Skin epidermis (tissue), 12 donors: ENCODE results near the gene HSD11B2.

ENCODE experiments used
- H3K27ac ChIP-seq, 21 experiments: fragments of 200-600 bp; sonication (generic) in 11 of 21; one replicate each; pipeline ENCODE4 v1.5.0; 2020; ENCODE audit warnings: mild to moderate bottlenecking in 3 of 21, inconsistent platforms in 2 of 21, moderate library complexity in 2 of 21
- H3K4me3 ChIP-seq, 7 experiments: fragments of 200-600 bp; sonication (generic) in 2 of 7; one replicate each; pipeline ENCODE4 v1.5.0; 2020; ENCODE audit warnings: inconsistent platforms in 2 of 7, mild to moderate bottlenecking in 2 of 7, moderate library complexity in 1 of 7

The HSD11B2 gene

GRCh38 chr16:67461600-67462278, 30.8 kb downstream of the HSD11B2 start:
- H3K27ac ChIP-seq: peak overlapping the region in 12 of 21 experiments; percentile 2 to 86 (median 53)
- H3K4me3 ChIP-seq: no peak overlapping the region

- H3K27ac ChIP-seq: peak overlapping the region in 9 of 21 experiments; percentile 1 to 86 (median 36)
- no peak overlapping the region for H3K4me3 ChIP-seq
These were observed 31.3 kb downstream of the HSD11B2 start for GRCh38 chr16:67462279-67462655.

GRCh38 chr16:67463059-67463458, 32.1 kb downstream of the HSD11B2 start:
- H3K27ac ChIP-seq: peak overlapping the region in 9 of 21 experiments; percentile 3 to 86 (median 39)
- no peak overlapping the region for H3K4me3 ChIP-seq

- peak overlapping the region in 1 of 21 experiments; percentile 39 for H3K27ac ChIP-seq
- H3K4me3 ChIP-seq: no peak overlapping the region
These were observed 32.8 kb downstream of the HSD11B2 start for GRCh38 chr16:67463691-67464090.

GRCh38 chr16:67464565-67464964, 33.6 kb downstream of the HSD11B2 start:
- Histone ChIP-seq H3K4me3 (no peak overlapping the region), H3K27ac (peak overlapping the region in 1 of 21 experiments; percentile 41)

- no peak overlapping the region for H3K4me3 ChIP-seq
- no peak overlapping the region for H3K27ac ChIP-seq
These were observed 35.7 kb downstream of the HSD11B2 start for GRCh38 chr16:67466581-67466980.

GRCh38 chr16:67468731-67469130, 37.8 kb downstream of the HSD11B2 start:
- no peak overlapping the region for H3K4me3 ChIP-seq
- peak overlapping the region in 8 of 21 experiments; percentile 2 to 45 (median 38) for H3K27ac ChIP-seq

- Histone ChIP-seq H3K27ac (peak overlapping the region in 1 of 21 experiments; percentile 19), H3K4me3 (no peak overlapping the region)
These were observed 39.4 kb downstream of the HSD11B2 start for GRCh38 chr16:67470359-67470758.

- H3K4me3 ChIP-seq: no peak overlapping the region
- H3K27ac ChIP-seq: no peak overlapping the region
These were observed 41.0 kb downstream of the HSD11B2 start for GRCh38 chr16:67471758-67472384.

- Histone ChIP-seq H3K27ac (no peak overlapping the region), H3K4me3 (no peak overlapping the region)
These were observed 43.9 kb downstream of the HSD11B2 start for GRCh38 chr16:67474551-67475455.

GRCh38 chr16:67477960-67478554, 47.1 kb downstream of the HSD11B2 start:
- H3K27ac ChIP-seq: no peak overlapping the region

GRCh38 chr16:67480833-67481560, 50.1 kb downstream of the HSD11B2 start, which contains the start of gene ATP6V0D1:
TSS of gene ATP6V0D1 (minus strand) at chr16:67481157. CDS start at chr16:67481086, 71 bp downstream.
- H3K27ac ChIP-seq: peak within 1 kb of the TSS; percentile 68 to 99 (median 95)
- peak within 1 kb of the TSS; percentile 70 to 94 (median 86) for H3K4me3 ChIP-seq

More at GRCh38 chr16:67477960-67478554, 47.1 kb downstream of the HSD11B2 start:
- no peak overlapping the region for H3K4me3 ChIP-seq

- Histone ChIP-seq H3K27ac (peak overlapping the region in 20 of 21 experiments; percentile 42 to 99 (median 94)), H3K4me3 (peak overlapping the region; percentile 70 to 94 (median 86))
These were observed 50.8 kb downstream of the HSD11B2 start for GRCh38 chr16:67481561-67482232.

- Histone ChIP-seq H3K4me3 (peak overlapping the region; percentile 70 to 94 (median 86)), H3K27ac (peak overlapping the region in 20 of 21 experiments; percentile 42 to 99 (median 94))
These were observed 51.5 kb downstream of the HSD11B2 start for GRCh38 chr16:67482233-67482924.

- Histone ChIP-seq H3K27ac (peak within 1 kb of the TSS in 19 of 21 experiments; percentile 42 to 99 (median 93)), H3K4me3 (peak within 1 kb of the TSS in 4 of 7 experiments; percentile 70 to 90 (median 78))
These were observed 52.2 kb downstream of the HSD11B2 start, which contains the start of gene AGRP for GRCh38 chr16:67483150-67483549. TSS of gene AGRP (minus strand) at chr16:67483547. CDS start at chr16:67483398, 149 bp downstream.

- H3K4me3 ChIP-seq: no peak overlapping the region
- peak overlapping the region in 2 of 21 experiments; percentile 69 to 97 for H3K27ac ChIP-seq
These were observed 53.0 kb downstream of the HSD11B2 start for GRCh38 chr16:67483731-67484525.

GRCh38 chr16:67486805-67487204, 55.9 kb downstream of the HSD11B2 start:
- Histone ChIP-seq H3K27ac (peak overlapping the region in 4 of 21 experiments; percentile 8 to 51 (median 10)), H3K4me3 (no peak overlapping the region)
